A549 (cell line): ENCODE results near the gene RXFP3. TPM values are rescaled to one million over a fixed set of nuclear protein-coding genes. Genes with fewer than 3 reads are reported as not detected.
A peak's percentile ranks its signal among the peaks of the same experiment; 100 is the strongest.

ENCODE experiments used
- ATAC-seq, 2 experiments: fragments of 200-7000 bp in 1 of 2; fragments of >200 bp in 1 of 2; cut with Nextera tagmentation in 1 of 2; cut with Tn5 transposase in 1 of 2; 3 replicates each; pipeline versions ENCODE4 v1.8.0 to v1.9.1; 2018 to 2020; ENCODE audit warnings: mild to moderate bottlenecking in 1 of 2, moderate library complexity in 1 of 2
- CTCF ChIA-PET: fragments of 300-600 bp; sonication (Branson Sonifier 250); formaldehyde crosslinking; extraction: SDS; loops from one replicate; lab custom pipeline; 2021; ENCODE audit warnings: antibody characterized with exemption, inconsistent platforms; lab: Yijun Ruan, JAX
- POLR2A ChIA-PET: fragments of 350-600 bp; formaldehyde crosslinking; extraction: SDS; loops from one replicate; lab custom pipeline; 2021; ENCODE audit warnings: antibody characterized with exemption, inconsistent platforms; lab: Yijun Ruan, JAX
- DNase-seq, 2 experiments: peaks; one replicate each; pipeline versions ENCODE4 v3.0.0 to v3.0.0-alpha.2; 2011 to 2016; ENCODE audit warnings: low read depth in 1 of 2, low spot score in 1 of 2
- FAIRE-seq: peaks from 2 replicates; lab custom pipeline; 2011; peaks lifted over from hg19 to GRCh38; lab: Jason Lieb, UNC
- H3K27ac ChIP-seq, 2 experiments: fragments of >200 bp; sonication (Bioruptor Twin); formaldehyde crosslinking; 3 replicates each; pipeline ENCODE4 v1.5.1; 2016 to 2017
- H3K4me1 ChIP-seq: fragments of >200 bp; sonication (Bioruptor Twin); formaldehyde crosslinking; 3 replicates; pipeline ENCODE4 v1.6.1; 2016
- H3K4me2 ChIP-seq: fragments of >200 bp; sonication (Bioruptor Twin); formaldehyde crosslinking; 3 replicates; pipeline ENCODE4 v1.6.1; 2016
- H3K4me3 ChIP-seq: fragments of >200 bp; sonication (Bioruptor Twin); formaldehyde crosslinking; 3 replicates; pipeline ENCODE4 v1.5.1; 2016
- H3K9me3 ChIP-seq: fragments of >200 bp; sonication (Bioruptor Twin); formaldehyde crosslinking; 3 replicates; pipeline ENCODE4 v1.6.1; 2016
- EHF ChIP-seq: fragments of 250-450 bp; sonication (Bioruptor Pico); IDR thresholded peaks from 2 replicates; pipeline ENCODE4 v1.5.0; 2020; ENCODE audit warnings: mild to moderate bottlenecking
- FOSB ChIP-seq: fragments of 250-450 bp; sonication (Bioruptor Pico); IDR thresholded peaks from 2 replicates; pipeline ENCODE4 v1.5.0; 2020; ENCODE audit warnings: mild to moderate bottlenecking, moderate library complexity
- HOXB13 ChIP-seq: fragments of 250-450 bp; sonication (Bioruptor Pico); IDR thresholded peaks from 2 replicates; pipeline ENCODE4 v1.5.0; 2020; ENCODE audit warnings: low read depth, mild to moderate bottlenecking, moderate library complexity
- KDM1A ChIP-seq: fragments of 200-600 bp; sonication (generic); IDR thresholded peaks from 2 replicates; pipeline ENCODE4 v1.6.1; 2016; ENCODE audit warnings: low read depth, mild to moderate bottlenecking
- MAX ChIP-seq: IDR thresholded peaks from 2 replicates; pipeline ENCODE4 v1.6.1; 2012
- NPAS2 ChIP-seq: fragments of 250-450 bp; sonication (Bioruptor Pico); IDR thresholded peaks from 2 replicates; pipeline ENCODE4 v1.8.0; 2022; ENCODE audit warnings: mild to moderate bottlenecking, moderate library complexity, borderline replicate concordance
- PBX3 ChIP-seq: IDR thresholded peaks from 2 replicates; pipeline ENCODE4 v1.6.1; 2012
- RAD21 ChIP-seq, 2 experiments: fragments of >200 bp in 1 of 2; sonication (Bioruptor Twin) in 1 of 2; formaldehyde crosslinking in 1 of 2; IDR thresholded peaks in 1 of 2; conservative IDR thresholded peaks in 1 of 2; 2 replicates in 1 of 2; 3 replicates in 1 of 2; pipeline ENCODE4 v1.6.1; 2012 to 2018; ENCODE audit warnings: inconsistent platforms in 1 of 2
- REST ChIP-seq: fragments of 200-600 bp; sonication (generic); IDR thresholded peaks from 2 replicates; pipeline ENCODE4 v1.6.1; 2016; ENCODE audit warnings: antibody characterized with exemption, mild to moderate bottlenecking, moderate library complexity
- RNF2 ChIP-seq: fragments of 200-600 bp; sonication (generic); IDR thresholded peaks from 2 replicates; pipeline ENCODE4 v1.6.1; 2016; ENCODE audit warnings: low read depth, mild to moderate bottlenecking, antibody characterized with exemption, moderate library complexity, borderline replicate concordance
- SMC3 ChIP-seq: fragments of >200 bp; sonication (Bioruptor Twin); formaldehyde crosslinking; IDR thresholded peaks from 3 replicates; pipeline ENCODE4 v1.6.1; 2018; ENCODE audit warnings: inconsistent platforms
- WGBS: methylation state at CpG from one replicate; pipeline ENCODE4 v1.1.6; 2017; ENCODE audit errors: missing lambda C conversion rate; 5-methylcytosine and 5-hydroxymethylcytosine counted together
- polyA plus RNA-seq, 4 experiments: library from polyadenylated mRNA; depleted of rRNA in 3 of 4; stranded (reverse); fragments of >200 nt; fragmentation: RNase III in 1 of 4; extraction: RNeasy Plus Mini Kit Qiagen cat#74134 plus additional on column Dnase treatment in 1 of 4; gene quantifications; 2 replicates in 3 of 4; 3 replicates in 1 of 4; pipeline ENCODE4 v1.2.3, GENCODE V29; 2011 to 2017
- TF ChIP-seq, protein P1 (sequence below): fragments of >200 bp; sonication (Bioruptor Twin); formaldehyde crosslinking; IDR thresholded peaks from 3 replicates; pipeline ENCODE4 v1.5.1; 2016

Gene RXFP3
- polyA plus RNA-seq, 2 of the 4 experiments (the other 2 are of a cell fraction), result not detected

- H3K4me2 ChIP-seq, result no peak overlapping the region
These were observed 33.6 kb downstream of the RXFP3 start for GRCh38 chr5:33969572-33970452.

DNA sequence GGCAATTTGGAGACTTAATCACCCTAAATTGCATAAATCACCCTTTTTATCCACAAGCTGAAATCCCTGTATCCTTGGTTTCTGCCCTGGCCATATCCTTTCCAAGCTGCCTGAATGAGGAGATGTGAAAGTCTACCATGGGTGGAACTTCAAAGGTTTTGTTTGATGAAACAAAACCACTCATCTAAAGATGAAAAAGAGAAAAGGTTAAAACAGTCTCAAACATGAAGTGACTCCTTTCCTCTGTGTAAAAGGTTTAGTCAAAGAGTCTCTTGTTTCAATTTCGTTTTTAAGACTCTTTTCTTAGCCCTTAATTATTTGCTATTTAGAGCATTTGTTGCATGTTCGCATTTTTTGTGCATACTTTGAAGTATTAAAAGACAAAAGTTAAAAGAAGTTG, 37.1 kb downstream of the RXFP3 start:
- ATAC-seq, result no peak
- Histone ChIP-seq H3K4me3 (no peak overlapping the region), H3K9me3 (no peaks in the 10 kb centered on the region), H3K27ac (no peak overlapping the region), H3K4me2 (no peak overlapping the region), H3K4me1 (no peaks in the 10 kb centered on the region)
- ChIA-PET POLR2A (no interaction called here), CTCF (no interaction called here)
- TF ChIP-seq PBX3, result no peak
- no peak for TF ChIP-seq REST
- TF ChIP-seq KDM1A, result no peak
- FAIRE-seq, result no peak
- WGBS, result 18% methylated on average over 2 of the region's 2 CpGs
- no peak for DNase-seq

More at GRCh38 chr5:33969572-33970452, 33.6 kb downstream of the RXFP3 start:
- H3K9me3 ChIP-seq, result no peaks in the 10 kb centered on the region
- no peak overlapping the region for H3K4me3 ChIP-seq
- H3K27ac ChIP-seq, result no peak overlapping the region
- whole genome bisulfite sequencing, result 41% methylated on average over 10 of the region's 10 CpGs
- ChIA-PET CTCF (interaction anchor here (0.5 to 3.6 kb wide), 57 partner anchors 9 to 694 kb away, joined by 3 to 37 read pairs (median 4); partner anchors contain the start of genes ADAMTS12 and TARS1), POLR2A (interaction anchor here (1.1 kb wide), 1 partner anchor 529 kb away, joined by 5 read pairs; the partner anchor contains the start of gene TARS1)
- peak; percentile 97 for ATAC-seq
- FAIRE-seq, result no peak
- peak; percentile 44 to 58 for DNase-seq
- no peaks in the 10 kb centered on the region for H3K4me1 ChIP-seq
- no peak for TF ChIP-seq EHF (CRISPR knock-in tag)
- TF ChIP-seq SMC3, result peak; percentile 60
- TF ChIP-seq KDM1A, result no peak
- TF ChIP-seq, protein P1, sequence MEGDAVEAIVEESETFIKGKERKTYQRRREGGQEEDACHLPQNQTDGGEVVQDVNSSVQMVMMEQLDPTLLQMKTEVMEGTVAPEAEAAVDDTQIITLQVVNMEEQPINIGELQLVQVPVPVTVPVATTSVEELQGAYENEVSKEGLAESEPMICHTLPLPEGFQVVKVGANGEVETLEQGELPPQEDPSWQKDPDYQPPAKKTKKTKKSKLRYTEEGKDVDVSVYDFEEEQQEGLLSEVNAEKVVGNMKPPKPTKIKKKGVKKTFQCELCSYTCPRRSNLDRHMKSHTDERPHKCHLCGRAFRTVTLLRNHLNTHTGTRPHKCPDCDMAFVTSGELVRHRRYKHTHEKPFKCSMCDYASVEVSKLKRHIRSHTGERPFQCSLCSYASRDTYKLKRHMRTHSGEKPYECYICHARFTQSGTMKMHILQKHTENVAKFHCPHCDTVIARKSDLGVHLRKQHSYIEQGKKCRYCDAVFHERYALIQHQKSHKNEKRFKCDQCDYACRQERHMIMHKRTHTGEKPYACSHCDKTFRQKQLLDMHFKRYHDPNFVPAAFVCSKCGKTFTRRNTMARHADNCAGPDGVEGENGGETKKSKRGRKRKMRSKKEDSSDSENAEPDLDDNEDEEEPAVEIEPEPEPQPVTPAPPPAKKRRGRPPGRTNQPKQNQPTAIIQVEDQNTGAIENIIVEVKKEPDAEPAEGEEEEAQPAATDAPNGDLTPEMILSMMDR, result peak; percentile 64
- peak; percentile 80 to 88 for TF ChIP-seq RAD21 (conservative IDR thresholded peaks at IDR 0.05 in 1 of 2, IDR thresholded peaks at IDR 0.05 in 1 of 2)
- TF ChIP-seq, all 56 proteins: peak for 3

DNA sequence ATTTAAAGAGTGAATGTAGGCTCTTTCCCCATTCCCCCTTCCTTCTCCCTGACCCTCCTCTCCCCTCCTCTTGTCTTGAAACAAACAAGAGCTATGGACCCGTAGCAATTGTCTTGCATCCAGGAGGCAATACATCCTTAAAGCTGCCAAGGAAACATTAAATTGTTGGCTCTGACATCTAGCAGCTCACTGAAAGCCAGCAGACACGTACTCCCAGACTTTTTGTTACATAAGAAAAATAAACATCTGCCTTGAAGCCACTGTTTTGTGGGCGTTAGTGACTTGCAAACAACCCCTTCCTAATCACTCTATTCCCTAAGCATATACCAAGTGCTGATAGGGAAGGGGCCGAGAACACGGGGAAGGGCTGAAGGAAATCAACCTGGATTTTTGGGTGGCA, 39.7 kb downstream of the RXFP3 start:
- no peak for TF ChIP-seq RNF2
- TF ChIP-seq MAX, result no peak
- no peak for TF ChIP-seq NPAS2 (CRISPR knock-in tag)
- TF ChIP-seq FOSB, result no peak
- no peak for TF ChIP-seq HOXB13 (CRISPR knock-in tag)
- ATAC-seq (no peak), DNase-seq (no peak), FAIRE-seq (no peak)
- 20% methylated on average over 5 of the region's 5 CpGs for WGBS
- Histone ChIP-seq H3K27ac (no peak overlapping the region), H3K4me3 (no peak overlapping the region), H3K4me1 (no peaks in the 10 kb centered on the region), H3K4me2 (no peak overlapping the region), H3K9me3 (no peaks in the 10 kb centered on the region)
- ChIA-PET CTCF (interaction anchor here (1.4 kb wide), 1 partner anchor 41 kb away, joined by 4 read pairs; no protein-coding TSS in a partner anchor), POLR2A (no interaction called here)
